AG20443 (cell line): ENCODE measurements around the gene TECTB.

ENCODE experiments used
- DNase-seq: peaks from one replicate; pipeline ENCODE4 v3.0.0; 2012; ENCODE audit warnings: low spot score, mixed read lengths

Gene TECTB

DNA sequence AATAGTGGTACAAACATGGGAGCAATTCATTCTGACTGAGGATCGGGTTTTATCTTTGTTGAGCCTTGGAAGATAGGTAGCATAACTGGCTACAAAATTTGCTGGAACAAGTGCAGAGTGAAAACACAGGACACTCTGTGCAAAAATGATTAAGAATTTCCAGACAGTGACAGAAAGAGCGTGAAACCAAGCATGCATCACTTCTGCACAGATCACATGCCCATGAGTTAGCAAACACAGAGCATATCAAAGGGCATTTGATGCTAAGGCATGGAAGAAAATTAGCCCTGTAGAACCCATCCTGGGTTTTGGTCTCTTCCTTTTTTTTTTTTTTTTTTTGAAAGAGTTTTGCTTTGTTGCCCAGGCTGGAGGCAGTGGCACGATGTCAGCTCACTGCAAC is 28.3 kb downstream of the TECTB start:
- DNase-seq, result no peak

GRCh38 chr10:112313234-112313633 is 30.0 kb downstream of the TECTB start:
- no peak for DNase-seq

GRCh38 chr10:112313911-112314310 is 30.7 kb downstream of the TECTB start:
- no peak for DNase-seq

DNA sequence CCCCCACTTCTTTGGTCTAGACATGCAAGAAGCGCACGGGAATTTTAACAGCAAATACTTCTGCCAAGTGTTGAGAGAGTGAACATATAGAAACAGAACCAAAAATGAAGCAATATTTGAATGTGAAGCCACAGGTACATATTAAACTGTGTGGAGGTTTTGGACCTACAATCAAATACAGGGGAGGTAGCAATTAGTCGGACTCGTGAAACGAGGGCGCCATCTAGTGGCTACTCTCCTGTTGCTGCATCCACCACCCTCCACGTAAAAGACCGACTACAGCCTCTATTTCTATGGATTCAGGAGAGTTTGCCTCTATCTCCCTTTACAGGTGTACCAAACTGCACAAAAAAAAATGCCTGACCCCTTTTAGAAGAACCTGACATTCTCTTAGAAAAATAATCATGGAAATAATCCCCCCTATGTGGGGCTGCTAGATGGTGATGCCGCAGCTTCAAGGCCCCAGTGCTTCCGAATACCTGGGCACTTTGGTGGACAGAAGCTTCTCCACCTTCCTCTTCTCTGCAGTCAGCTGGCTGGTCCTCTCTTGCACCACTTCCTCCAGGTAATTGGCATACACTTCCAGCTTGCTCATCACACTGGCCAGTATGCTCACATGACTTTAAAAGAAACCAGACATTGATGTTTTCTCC is 31.7 kb downstream of the TECTB start:
- DNase-seq, result peak; percentile 83

GRCh38 chr10:112327678-112328077 is 44.5 kb downstream of the TECTB start:
- DNase-seq, result no peak

DNA sequence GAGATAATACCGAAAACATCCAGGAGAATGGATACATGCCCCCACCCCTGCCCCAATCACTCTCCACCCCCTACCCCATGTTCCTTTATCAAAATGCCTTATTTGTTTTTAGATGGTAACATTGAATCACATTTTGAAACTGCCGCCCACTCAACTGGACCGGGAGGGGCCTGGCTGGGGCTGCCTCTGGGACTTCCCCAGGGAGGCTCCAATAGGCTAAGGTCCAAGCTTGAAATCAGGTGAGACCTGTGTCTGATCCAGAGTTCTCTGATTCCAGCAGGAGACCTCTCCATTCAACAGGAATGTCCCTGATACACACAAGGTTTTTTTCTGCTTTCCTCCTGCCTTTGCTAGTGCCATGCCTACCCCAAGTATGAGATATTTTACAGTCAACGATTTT is 47.0 kb downstream of the TECTB start:
- DNase-seq, result no peak

DNA sequence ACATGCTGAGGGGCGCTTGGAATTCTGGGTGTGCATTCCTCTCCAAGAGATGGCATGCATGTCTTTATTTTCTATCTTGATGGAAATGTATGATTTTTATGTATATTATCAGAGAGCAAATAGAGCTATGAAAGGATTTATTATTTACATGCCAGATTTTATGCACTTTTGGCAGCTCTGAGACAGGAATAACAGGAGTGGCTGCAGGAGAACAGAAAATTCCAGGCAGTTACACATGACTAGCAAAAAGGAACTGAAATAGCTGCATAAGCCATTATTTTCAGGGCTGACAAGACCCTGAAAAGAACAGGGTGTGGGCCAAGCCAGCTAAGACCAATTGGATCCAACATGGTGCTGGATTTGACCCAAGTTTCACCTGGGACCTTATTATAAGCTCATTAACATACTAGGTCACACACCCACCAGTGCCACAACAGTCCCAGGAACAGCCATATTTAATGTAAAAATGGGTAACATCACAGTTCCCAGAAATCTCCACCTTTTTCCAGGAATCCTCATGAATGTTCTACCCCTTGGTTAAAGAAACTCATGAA is 47.5 kb downstream of the TECTB start:
- no peak for DNase-seq

- no peak for DNase-seq
These were observed 48.8 kb downstream of the TECTB start for GRCh38 chr10:112332022-112332421.

DNA sequence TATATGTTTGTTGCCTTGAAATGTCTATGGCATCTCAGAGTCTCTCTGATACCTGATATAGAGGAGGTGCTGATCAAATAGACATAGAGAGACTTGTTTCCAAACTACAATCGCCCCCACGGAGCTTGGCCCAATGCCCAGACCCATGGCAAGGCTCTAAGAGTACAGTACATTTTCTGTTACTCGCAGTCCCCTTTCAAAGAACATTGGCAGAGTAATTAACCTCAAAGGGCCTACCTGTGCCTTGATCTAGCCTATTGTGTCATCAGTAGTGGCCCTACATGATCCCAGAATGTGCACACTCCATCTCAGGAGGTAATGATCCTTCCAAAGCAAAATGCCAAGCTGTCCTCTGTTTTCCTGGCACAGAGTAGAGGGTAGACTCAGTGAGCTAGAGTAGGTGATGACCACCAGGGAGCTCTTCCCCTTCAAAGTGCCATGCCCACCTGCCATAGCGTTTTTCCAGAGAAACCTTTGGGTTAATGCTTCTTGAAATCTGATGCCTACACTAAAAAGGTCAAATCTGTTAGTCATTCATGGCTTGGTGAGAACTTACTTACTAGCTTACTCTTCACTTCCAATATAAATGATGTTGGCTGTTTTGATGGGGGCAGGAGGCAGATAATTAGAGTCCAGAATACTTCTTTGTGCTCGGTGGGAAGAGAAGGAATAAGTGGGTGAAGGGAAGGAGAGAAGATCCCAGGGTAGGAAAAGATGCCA is 49.5 kb downstream of the TECTB start:
- DNase-seq, result no peak

- DNase-seq, result no peak
These were observed 50.3 kb downstream of the TECTB start for GRCh38 chr10:112333452-112333851.

DNA sequence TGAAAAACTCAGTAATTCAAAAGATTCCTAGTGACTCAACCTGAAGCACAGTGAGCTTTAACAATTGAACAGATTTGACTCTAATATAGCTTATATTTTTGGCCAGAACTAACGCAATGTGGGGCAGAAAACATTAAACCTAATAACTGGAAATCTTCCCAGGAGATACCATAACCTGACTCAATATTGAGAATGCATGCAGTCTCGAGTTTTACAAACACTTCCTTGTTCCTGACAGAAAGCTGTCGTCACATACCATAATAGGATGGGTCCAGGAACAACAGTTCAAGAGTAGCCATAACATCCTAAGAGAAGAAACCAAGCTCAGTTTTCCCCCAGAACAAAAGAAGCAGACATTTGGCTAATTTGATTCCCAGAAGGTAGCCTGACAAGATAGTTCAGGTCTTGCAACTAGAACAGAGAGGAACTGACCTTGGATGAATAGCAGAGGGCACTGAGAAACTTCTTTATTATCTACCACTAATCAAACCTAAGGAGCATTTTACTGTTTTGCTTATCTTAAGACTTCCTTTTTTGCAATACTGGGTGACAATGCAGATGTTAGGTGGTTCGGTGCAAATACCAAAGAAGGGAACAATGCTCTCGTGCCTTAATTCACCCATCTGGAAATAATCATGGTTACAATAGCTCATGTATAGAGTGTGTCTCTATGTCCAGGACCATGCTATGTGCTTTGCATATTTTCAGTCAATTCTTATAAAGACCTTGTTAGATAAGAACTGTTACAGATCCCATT is 52.1 kb downstream of the TECTB start:
- no peak for DNase-seq

GRCh38 chr10:112335868-112336265 is 52.7 kb downstream of the TECTB start:
- no peak for DNase-seq

GRCh38 chr10:112336556-112337201 is 53.5 kb downstream of the TECTB start:
- no peak for DNase-seq

DNA sequence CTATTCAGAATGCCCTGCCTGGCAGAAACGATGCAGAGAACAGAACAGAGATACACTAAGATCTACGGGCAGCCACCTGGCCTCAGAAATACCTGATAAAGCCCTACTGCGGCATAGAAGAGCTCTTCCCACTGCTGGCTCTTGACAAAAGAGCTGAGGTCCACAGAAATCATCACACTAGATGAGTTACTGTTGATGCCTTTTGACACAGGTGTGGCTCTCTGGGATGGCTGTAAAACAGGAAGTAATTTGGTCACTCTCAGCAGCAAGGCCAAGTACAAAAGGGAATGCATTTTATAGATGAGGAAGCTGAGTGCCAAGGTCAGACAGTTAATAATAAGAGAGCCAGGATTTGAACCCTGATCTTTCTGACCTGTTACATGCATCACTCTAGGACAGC is 55.8 kb downstream of the TECTB start:
- DNase-seq, result no peak

GRCh38 chr10:112340601-112341000 is 57.4 kb downstream of the TECTB start:
- DNase-seq, result no peak

DNA sequence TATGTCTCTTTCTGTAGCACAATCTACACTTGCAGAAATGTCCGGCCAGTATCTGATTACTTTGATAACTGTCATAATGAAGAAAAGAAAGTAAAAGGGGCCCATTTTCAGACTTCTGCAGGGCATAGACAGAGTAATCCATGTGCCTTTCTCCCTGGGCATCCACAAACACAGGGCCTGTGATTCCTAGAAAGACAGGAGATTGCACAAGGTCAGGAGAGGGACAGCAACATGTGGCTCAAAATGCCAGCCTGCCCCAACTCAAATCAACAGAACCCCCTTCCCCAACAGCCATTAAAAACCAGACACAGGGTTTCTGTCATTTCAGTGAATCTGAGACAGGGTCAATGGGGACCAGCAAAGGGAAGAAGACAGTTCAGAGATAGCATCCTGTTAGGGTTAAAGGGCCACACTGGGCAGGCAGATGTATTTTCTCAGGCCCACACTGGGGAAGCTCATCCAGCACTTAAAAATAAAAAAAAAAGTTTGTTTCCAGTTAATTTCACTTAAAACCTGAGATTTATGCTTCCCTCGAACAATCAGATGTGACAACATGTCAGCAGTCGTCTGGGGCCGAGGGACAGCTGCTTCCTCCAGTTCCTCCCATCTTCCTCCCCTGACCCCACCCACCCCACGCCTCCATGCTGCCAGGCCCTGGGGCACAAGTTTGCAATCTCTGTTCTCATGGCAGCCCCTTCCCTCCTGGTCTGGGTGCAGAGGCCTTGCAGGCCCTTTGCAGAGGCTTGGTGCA is 60.0 kb downstream of the TECTB start:
- DNase-seq, result no peak

DNA sequence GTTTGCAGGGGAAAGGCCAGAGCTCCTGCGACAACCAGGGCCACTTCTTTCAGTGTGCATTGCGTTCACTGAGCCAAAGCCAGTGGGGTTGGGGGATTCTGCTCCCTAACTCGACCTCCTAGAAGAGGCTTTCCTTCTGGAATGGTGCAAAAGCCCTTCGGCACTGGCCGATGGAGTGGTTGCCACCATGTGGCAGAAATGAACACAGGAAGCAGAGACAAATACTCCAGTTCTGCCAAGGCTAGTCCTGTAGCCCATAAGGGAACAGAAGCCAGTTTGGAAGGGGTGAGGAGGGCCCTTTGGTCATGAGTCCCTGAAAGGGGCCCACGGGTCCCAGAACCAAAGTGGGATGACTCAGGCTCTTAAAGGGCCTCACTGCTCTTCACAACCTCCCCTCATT is 61.1 kb downstream of the TECTB start:
- no peak for DNase-seq

DNA sequence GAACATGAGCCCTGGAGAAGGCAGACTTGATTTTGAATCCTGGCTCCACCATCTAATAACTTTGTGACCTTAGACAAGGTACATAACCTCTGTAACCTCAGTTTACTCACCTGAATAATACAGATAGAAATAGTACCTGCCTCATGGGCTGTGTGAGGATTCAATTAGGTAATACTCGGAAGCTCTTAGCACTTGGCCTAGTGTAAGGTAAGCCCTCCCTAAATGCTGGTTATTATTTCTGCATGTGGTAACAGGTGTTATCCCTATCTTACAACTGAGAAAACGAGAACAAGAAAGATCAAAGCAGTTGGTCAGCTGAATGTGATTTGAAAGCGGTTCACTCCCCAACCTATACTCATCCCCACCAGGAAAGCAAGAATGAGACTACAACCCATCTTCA is 62.0 kb downstream of the TECTB start:
- DNase-seq, result no peak

- DNase-seq, result no peak
These were observed 62.5 kb downstream of the TECTB start for GRCh38 chr10:112345743-112346142.

- DNase-seq, result no peak
These were observed 63.6 kb downstream of the TECTB start for GRCh38 chr10:112346774-112347173.
